Ascending aorta (tissue), 2 donors: ENCODE results near the gene CENPA. TPM values are rescaled to one million over a fixed set of nuclear protein-coding genes. Genes with fewer than 3 reads are reported as not detected.
A peak's percentile ranks its signal among the peaks of the same experiment; 100 is the strongest.

Experiments
- DNase-seq, 2 donors: peaks; one replicate each; pipeline ENCODE4 v3.0.0-alpha.2; 2019; ENCODE audit warnings: low spot score in 2 of 2
- H3K27ac ChIP-seq, 2 donors: fragments of 200-600 bp; sonication (generic); one replicate each; pipeline ENCODE4 v1.5.1; 2016 to 2017; ENCODE audit warnings: mild to moderate bottlenecking in 1 of 2
- H3K27me3 ChIP-seq: fragments of 200-600 bp; sonication (generic); one replicate; pipeline ENCODE4 v1.5.1; 2017
- H3K36me3 ChIP-seq, 2 donors: fragments of 200-600 bp; sonication (generic); one replicate each; pipeline ENCODE4 v1.5.1; 2016
- H3K4me1 ChIP-seq, 2 donors: fragments of 200-600 bp; sonication (generic); one replicate each; pipeline ENCODE4 v1.5.1; 2016 to 2017; ENCODE audit warnings: mild to moderate bottlenecking in 1 of 2
- H3K4me3 ChIP-seq, 2 donors: fragments of 200-600 bp; sonication (generic); one replicate each; pipeline ENCODE4 v1.5.1; 2016 to 2017; ENCODE audit warnings: mild to moderate bottlenecking in 1 of 2
- H3K9me3 ChIP-seq, 2 donors: fragments of 200-600 bp; sonication (generic); one replicate each; pipeline ENCODE4 v1.5.1; 2016
- intact Hi-C: fragments of 100-400 bp; cut with DNase I; formaldehyde crosslinking; loops from one replicate; pipeline ENCODE4 v1.15.1; 2023
- total RNA-seq: library from RNA; depleted of rRNA; stranded (reverse); fragments of >200 nt; gene quantifications from one replicate; pipeline ENCODE4 v1.1.0, GENCODE V29; 2016
- TF ChIP-seq, protein P1 (sequence below), 3 experiments: fragments of 200-600 bp in 2 of 3; fragments of 450-650 bp in 1 of 3; sonication (generic) in 2 of 3; IDR thresholded peaks; one replicate each; pipeline ENCODE4 v1.5.1; 2016 to 2019; ENCODE audit warnings: antibody characterized with exemption in 3 of 3, mild to moderate bottlenecking in 1 of 3, moderate library complexity in 1 of 3

The CENPA gene
- total RNA-seq, 1 donor from 2014 or later: not detected

DNA sequence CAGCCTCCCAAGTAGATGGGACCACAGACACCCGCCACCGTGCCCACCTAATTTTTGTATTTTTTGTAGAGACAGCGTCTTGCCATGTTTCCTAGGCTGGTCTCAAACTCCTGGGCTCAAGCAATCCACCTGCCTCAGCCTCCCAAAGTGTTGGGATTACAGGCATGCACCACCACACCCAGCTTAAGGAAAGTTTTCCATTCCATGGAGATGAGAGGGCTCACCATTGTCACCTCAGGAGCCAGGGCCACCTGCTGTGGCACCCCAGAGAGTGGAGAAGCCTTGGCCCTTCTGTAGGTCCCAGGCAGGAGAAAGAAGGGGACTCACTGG lies 17.1 kb upstream of the CENPA start:
- Histone ChIP-seq H3K27me3 (no peaks in the 10 kb centered on the region), H3K27ac (peak overlapping the region; percentile 70 to 81), H3K9me3 (no peaks in the 10 kb centered on the region), H3K36me3 (no peaks in the 10 kb centered on the region), H3K4me3 (no peak overlapping the region), H3K4me1 (peaks cover 25 to 50% of the 10 kb centered on the region in 2 donors)
- TF ChIP-seq, protein P1, sequence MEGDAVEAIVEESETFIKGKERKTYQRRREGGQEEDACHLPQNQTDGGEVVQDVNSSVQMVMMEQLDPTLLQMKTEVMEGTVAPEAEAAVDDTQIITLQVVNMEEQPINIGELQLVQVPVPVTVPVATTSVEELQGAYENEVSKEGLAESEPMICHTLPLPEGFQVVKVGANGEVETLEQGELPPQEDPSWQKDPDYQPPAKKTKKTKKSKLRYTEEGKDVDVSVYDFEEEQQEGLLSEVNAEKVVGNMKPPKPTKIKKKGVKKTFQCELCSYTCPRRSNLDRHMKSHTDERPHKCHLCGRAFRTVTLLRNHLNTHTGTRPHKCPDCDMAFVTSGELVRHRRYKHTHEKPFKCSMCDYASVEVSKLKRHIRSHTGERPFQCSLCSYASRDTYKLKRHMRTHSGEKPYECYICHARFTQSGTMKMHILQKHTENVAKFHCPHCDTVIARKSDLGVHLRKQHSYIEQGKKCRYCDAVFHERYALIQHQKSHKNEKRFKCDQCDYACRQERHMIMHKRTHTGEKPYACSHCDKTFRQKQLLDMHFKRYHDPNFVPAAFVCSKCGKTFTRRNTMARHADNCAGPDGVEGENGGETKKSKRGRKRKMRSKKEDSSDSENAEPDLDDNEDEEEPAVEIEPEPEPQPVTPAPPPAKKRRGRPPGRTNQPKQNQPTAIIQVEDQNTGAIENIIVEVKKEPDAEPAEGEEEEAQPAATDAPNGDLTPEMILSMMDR (IDR thresholded peaks at IDR 0.05): no peak
- intact Hi-C loops: loop anchor here (10.0 kb wide), 3 partner anchors 306 to 894 kb away; partner anchors contain the start of genes ASXL2, ATRAID, CAD and EMILIN1
- no peak for DNase-seq

DNA sequence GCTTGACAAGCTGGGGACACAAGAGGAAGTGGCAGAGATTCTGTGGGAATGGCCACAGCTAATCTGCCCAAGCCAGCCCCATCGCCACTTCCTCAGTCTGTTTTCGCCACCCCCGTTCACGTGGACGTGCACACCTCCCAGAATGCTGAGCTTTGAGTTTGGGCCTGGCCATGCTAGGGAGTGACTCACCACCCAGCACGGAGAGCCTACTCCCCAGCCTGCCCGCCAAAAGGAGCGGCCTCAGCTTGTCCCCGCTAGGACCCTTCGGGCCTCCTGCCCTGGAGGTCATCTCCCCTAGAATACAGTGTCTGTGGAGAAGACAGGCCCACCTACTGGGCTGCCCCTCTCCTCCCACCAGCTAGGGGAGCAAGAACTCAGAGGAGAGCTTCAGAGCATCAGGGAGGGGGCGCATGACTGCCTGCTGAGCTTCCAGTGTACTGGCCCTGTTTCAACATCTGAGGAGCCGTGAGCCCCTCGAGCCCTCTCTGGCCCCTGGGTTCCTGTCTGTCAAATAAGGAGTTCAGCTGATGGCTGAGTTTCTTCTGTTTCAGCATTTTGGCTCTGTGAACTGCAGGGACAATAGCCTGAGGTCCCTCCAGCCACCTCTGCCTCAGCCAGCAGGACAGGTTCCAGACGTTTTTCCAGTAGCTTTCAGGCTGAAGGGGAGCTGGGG lies 16.6 kb upstream of the CENPA start:
- peaks cover 25 to 49% of the 10 kb centered on the region in 2 donors for H3K4me1 ChIP-seq

DNA sequence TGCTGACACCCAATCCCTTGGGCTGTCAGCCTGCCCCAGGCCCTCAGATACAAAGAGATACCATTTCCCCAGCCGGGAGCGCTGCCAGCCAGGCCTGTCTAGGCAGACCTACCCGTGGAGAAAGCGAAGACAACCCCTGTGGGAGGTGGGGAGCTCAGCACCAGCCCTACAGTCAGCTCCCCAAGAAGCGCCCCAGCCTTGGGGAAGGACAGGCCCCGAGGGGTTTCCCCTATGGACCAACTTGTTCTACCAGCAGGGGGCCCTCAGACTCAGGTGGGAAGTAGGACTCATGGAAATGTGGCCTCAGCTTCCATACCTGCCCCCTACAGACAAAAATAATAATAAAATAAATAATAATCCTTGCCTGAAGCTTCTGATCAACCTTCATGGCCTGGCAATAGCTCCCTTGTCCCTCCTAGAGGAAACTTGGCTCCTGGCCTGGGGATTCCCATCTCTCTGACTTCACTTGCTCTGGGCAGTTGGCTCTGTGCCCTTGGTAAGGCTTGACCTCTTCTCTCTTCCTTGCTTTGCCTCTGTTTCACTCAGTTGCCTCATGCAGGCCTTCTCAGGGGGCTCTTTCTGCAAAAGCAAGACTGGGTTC lies 14.8 kb upstream of the CENPA start:
- Histone ChIP-seq H3K27me3 (no peaks in the 10 kb centered on the region), H3K27ac (peak overlapping the region; percentile 77 to 81), H3K4me1 (peaks cover 19 to 33% of the 10 kb centered on the region in 2 donors), H3K4me3 (no peak overlapping the region), H3K9me3 (no peaks in the 10 kb centered on the region), H3K36me3 (peaks cover 19 to 22% of the 10 kb centered on the region in 2 donors)
- DNase-seq: peak in 1 of 2 donors; percentile 86
- intact Hi-C loops: no loop called here
- TF ChIP-seq, protein P1 (IDR thresholded peaks at IDR 0.05): no peak

More for the DNA sequence above, 16.6 kb upstream of the CENPA start:
- Histone ChIP-seq H3K4me3 (no peak overlapping the region), H3K27me3 (no peaks in the 10 kb centered on the region), H3K27ac (peak overlapping the region; percentile 70 to 81), H3K9me3 (no peaks in the 10 kb centered on the region), H3K36me3 (peaks cover 4 to 5% of the 10 kb centered on the region in 2 donors)
- intact Hi-C loops: loop anchor here (10.0 kb wide), 3 partner anchors 306 to 894 kb away; partner anchors contain the start of genes ASXL2, ATRAID, CAD and EMILIN1
- peak; percentile 72 to 90 for DNase-seq
- TF ChIP-seq, protein P1 (IDR thresholded peaks at IDR 0.05): no peak

DNA sequence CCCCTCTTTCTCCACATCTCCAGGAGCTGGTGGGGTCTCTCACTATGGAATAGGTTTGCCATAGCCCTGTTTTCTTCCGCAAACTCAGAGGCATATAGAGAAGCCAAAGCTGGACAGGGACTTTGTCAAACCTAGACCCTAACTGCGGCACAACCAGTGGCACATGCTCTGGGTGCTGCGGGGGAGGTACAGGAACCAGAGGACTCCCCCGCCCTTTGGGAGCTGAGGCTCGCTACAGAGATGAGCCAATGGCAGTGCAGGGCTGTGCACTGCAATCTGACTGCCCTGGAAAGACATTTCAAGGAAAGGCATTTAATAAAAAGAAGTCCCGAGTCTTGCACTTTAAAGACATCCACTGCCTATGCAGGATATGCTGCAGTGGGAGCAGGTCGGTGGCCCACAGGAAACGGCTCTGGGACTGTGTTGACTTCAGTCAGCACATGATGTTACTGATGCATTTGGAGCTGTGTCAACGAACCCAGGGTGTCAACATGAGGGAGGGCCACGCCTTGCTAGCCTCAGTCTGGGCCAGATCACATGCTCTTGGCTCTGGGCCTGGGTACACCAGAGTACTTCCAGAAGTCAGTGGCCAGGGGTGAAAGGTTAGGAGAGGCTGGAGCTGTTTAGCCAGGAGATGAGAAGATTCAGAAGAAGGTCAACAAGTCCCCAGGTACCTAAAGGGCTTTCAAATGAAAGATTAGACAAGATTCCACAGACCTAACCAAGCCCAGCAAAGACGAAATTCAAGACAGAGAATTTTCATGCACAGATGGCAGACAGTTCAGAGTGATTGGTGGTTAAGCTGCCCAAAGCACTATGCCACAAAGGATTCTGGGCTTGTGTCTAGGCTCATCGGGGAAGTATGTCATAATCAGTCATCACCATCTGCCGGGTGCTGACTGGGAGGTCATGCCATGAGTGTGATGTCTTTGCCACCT lies 13.5 kb upstream of the CENPA start:
- H3K36me3 ChIP-seq: peaks cover 30 to 35% of the 10 kb centered on the region in 2 donors

More for the DNA sequence above, 13.5 kb upstream of the CENPA start:
- peak; percentile 81 to 94 for DNase-seq
- TF ChIP-seq, protein P1 (IDR thresholded peaks at IDR 0.05): no peak
- Histone ChIP-seq H3K9me3 (no peaks in the 10 kb centered on the region), H3K4me3 (no peak overlapping the region), H3K27me3 (no peaks in the 10 kb centered on the region), H3K27ac (peak overlapping the region; percentile 77 to 81), H3K4me1 (peaks cover 19 to 30% of the 10 kb centered on the region in 2 donors)
- intact Hi-C loops: no loop called here
